IgD-negative memory B cell (primary cell): ENCODE results near the gene IL16. TPM values are rescaled to one million over a fixed set of nuclear protein-coding genes. Genes with fewer than 3 reads are reported as not detected.

Source experiments
- H3K27ac Mint-ChIP-seq, 3 donors: one replicate each; pipeline ENCODE4 v1.8.0; 2020 to 2022; ENCODE audit warnings: mild to moderate bottlenecking in 3 of 3, mixed read lengths in 3 of 3, moderate library complexity in 1 of 3
- H3K27me3 Mint-ChIP-seq: one replicate; pipeline ENCODE4 v1.8.0; 2021; ENCODE audit warnings: mixed read lengths
- H3K36me3 Mint-ChIP-seq: one replicate; pipeline ENCODE4 v1.8.0; 2020; ENCODE audit warnings: mild to moderate bottlenecking, mixed read lengths
- H3K4me1 Mint-ChIP-seq, 3 donors: one replicate each; pipeline ENCODE4 v1.8.0; 2020 to 2022; ENCODE audit warnings: mixed read lengths in 3 of 3, mild to moderate bottlenecking in 1 of 3
- H3K4me3 Mint-ChIP-seq, 4 donors: one replicate each; pipeline ENCODE4 v1.8.0; 2020 to 2022; ENCODE audit warnings: mild to moderate bottlenecking in 4 of 4, mixed read lengths in 4 of 4, moderate library complexity in 3 of 4
- H3K9me3 Mint-ChIP-seq, 3 donors: one replicate each; pipeline ENCODE4 v1.8.0; 2020 to 2021; ENCODE audit warnings: mixed read lengths in 3 of 3, mild to moderate bottlenecking in 1 of 3
- polyA plus RNA-seq: library from polyadenylated mRNA; unstranded; fragments of 300-500 nt; fragmentation: Illumina TruSeq; gene quantifications from one replicate; pipeline ENCODE4 v1.2.3, GENCODE V29; 2021

IL16 gene
- polyA plus RNA-seq, 1 donor from 2014 or later: 301 TPM

GRCh38 chr15:81211376-81211775 lies 14.7 kb downstream of the IL16 start:
- Mint-ChIP-seq H3K4me1 (no peaks in the 10 kb centered on the region), H3K36me3 (peaks cover 5% of the 10 kb centered on the region), H3K9me3 (peaks cover 8 to 27% (median 25%) of the 10 kb centered on the region in 3 donors), H3K27ac (no peak overlapping the region), H3K4me3 (no peak overlapping the region), H3K27me3 (peaks cover 15% of the 10 kb centered on the region)

DNA sequence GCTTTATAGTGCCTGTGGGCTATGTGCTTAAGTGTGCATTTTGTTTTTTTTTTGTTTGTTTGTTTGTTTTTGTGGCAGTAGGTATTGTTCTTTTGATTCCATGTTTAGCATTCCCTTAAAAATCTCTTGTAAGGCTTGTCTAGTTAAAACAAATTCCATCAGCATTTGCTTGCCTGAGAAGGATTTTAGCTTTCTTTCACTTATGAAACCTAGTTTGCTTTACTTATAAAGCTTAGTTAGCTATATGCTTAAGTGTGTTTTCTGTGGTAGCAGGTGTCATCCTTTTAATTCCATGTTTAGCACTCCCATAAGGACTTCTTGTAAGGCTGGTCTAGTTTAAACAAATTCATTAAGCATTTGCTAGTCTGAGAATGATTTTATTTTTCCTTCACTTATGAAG lies 17.3 kb downstream of the IL16 start:
- H3K9me3 Mint-ChIP-seq: peaks cover 3 to 20% (median 17%) of the 10 kb centered on the region in 3 donors
- peaks cover 15% of the 10 kb centered on the region for H3K27me3 Mint-ChIP-seq
- H3K27ac Mint-ChIP-seq: no peak overlapping the region
- peaks cover 5% of the 10 kb centered on the region for H3K36me3 Mint-ChIP-seq
- no peaks in the 10 kb centered on the region for H3K4me1 Mint-ChIP-seq
- no peak overlapping the region for H3K4me3 Mint-ChIP-seq

GRCh38 chr15:81215531-81215930 lies 18.9 kb downstream of the IL16 start:
- Mint-ChIP-seq H3K9me3 (peaks cover 3 to 20% (median 19%) of the 10 kb centered on the region in 3 donors), H3K36me3 (peaks cover 5% of the 10 kb centered on the region), H3K27ac (no peak overlapping the region), H3K27me3 (peaks cover 18% of the 10 kb centered on the region), H3K4me3 (no peak overlapping the region), H3K4me1 (no peaks in the 10 kb centered on the region)

DNA sequence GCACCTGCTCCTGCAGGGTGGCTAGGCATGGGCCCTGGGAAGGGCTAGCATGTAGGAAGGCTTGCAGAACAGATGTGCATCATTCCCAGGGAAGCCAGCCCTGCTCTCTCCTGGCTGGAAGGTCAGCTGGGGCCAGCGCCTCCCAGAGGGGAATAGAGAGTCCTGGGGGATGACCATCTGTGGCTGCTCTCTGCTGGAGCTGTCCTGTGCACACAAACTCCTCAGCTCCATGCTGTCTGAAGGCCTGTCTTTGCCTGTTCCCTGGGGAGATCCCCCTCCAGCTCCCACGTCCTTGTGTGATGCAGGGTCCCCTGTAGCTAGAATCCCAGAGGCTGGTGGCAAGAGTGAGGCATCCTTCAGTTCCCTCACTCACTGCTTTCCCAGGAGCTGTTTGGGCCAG lies 19.3 kb downstream of the IL16 start:
- no peak overlapping the region for H3K4me3 Mint-ChIP-seq

GRCh38 chr15:81216422-81216821 lies 19.7 kb downstream of the IL16 start:
- peak overlapping the region in 1 of 3 donors; percentile 16 for H3K27ac Mint-ChIP-seq
- peaks cover 6% of the 10 kb centered on the region for H3K36me3 Mint-ChIP-seq
- peaks cover 3 to 20% (median 19%) of the 10 kb centered on the region in 3 donors for H3K9me3 Mint-ChIP-seq
- H3K4me3 Mint-ChIP-seq: no peak overlapping the region
- H3K4me1 Mint-ChIP-seq: no peaks in the 10 kb centered on the region
- H3K27me3 Mint-ChIP-seq: peaks cover 21% of the 10 kb centered on the region

More for the DNA sequence above, 19.3 kb downstream of the IL16 start:
- Mint-ChIP-seq H3K36me3 (peaks cover 6% of the 10 kb centered on the region), H3K27ac (no peak overlapping the region), H3K4me1 (no peaks in the 10 kb centered on the region), H3K27me3 (peaks cover 18% of the 10 kb centered on the region), H3K9me3 (peaks cover 3 to 20% (median 19%) of the 10 kb centered on the region in 3 donors)

- no peaks in the 10 kb centered on the region for H3K4me1 Mint-ChIP-seq
- H3K9me3 Mint-ChIP-seq: peaks cover 0 to 2% (median 0%) of the 10 kb centered on the region in 3 donors
- H3K27ac Mint-ChIP-seq: no peak overlapping the region
- H3K27me3 Mint-ChIP-seq: peaks cover 12% of the 10 kb centered on the region
- peaks cover 6% of the 10 kb centered on the region for H3K36me3 Mint-ChIP-seq
- no peak overlapping the region for H3K4me3 Mint-ChIP-seq
Measured at GRCh38 chr15:81221449-81221848, 24.8 kb downstream of the IL16 start.

DNA sequence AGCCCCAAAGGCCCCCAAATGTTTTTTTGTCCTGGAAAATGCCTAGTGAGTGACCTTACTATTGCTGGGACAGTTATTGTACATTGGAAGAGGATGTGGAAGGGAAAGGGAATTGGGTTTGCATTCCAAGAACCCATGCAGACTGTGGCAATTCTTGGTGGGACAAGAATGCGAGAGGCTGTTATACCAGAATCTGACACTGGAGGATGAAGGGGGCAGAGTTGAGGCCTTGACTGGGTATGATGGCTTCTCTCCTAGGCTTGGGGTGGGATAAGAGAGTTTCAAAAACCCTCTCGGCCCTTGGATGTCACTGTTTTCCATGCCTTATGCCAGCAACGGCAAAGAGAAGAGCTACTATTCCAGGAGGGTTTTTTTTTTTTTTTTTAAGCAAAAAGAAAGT lies 25.3 kb downstream of the IL16 start:
- Mint-ChIP-seq H3K27me3 (peaks cover 12% of the 10 kb centered on the region), H3K9me3 (peaks cover 0 to 2% (median 0%) of the 10 kb centered on the region in 3 donors), H3K27ac (no peak overlapping the region), H3K36me3 (peaks cover 6% of the 10 kb centered on the region), H3K4me3 (no peak overlapping the region), H3K4me1 (no peaks in the 10 kb centered on the region)

- no peak overlapping the region for H3K4me3 Mint-ChIP-seq
- H3K4me1 Mint-ChIP-seq: no peaks in the 10 kb centered on the region
- H3K27ac Mint-ChIP-seq: no peak overlapping the region
- H3K27me3 Mint-ChIP-seq: peaks cover 18% of the 10 kb centered on the region
- peaks cover 6% of the 10 kb centered on the region for H3K36me3 Mint-ChIP-seq
- peaks cover 0 to 5% (median 0%) of the 10 kb centered on the region in 3 donors for H3K9me3 Mint-ChIP-seq
Measured at GRCh38 chr15:81223346-81223971, 26.8 kb downstream of the IL16 start.

DNA sequence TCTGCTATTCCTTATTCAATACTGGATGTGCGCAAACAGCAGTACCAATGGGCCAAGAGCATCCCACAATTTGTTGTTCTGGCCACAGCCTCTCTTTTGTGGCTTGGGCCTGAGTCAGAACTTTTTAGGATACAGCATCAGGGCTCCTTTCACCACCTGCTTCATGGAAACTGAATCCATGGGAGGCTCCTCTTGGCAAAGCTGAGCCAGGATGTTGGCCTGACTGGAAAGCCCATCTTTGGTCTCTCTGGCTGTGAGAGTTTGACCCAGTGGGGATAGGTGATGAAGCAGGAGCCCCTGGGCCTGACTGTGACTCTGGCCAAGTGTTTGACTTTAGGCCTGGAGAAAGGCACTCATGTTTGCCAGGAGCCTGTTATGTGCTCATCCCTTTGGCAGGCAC lies 27.6 kb downstream of the IL16 start:
- Mint-ChIP-seq H3K27ac (no peak overlapping the region), H3K4me1 (no peaks in the 10 kb centered on the region), H3K27me3 (peaks cover 18% of the 10 kb centered on the region), H3K36me3 (peaks cover 6% of the 10 kb centered on the region), H3K9me3 (peaks cover 0 to 3% (median 0%) of the 10 kb centered on the region in 3 donors), H3K4me3 (no peak overlapping the region)

GRCh38 chr15:81225161-81225671 lies 28.5 kb downstream of the IL16 start:
- Mint-ChIP-seq H3K36me3 (peaks cover 6% of the 10 kb centered on the region), H3K27ac (no peak overlapping the region), H3K27me3 (peaks cover 14% of the 10 kb centered on the region), H3K4me3 (no peak overlapping the region), H3K4me1 (no peaks in the 10 kb centered on the region), H3K9me3 (peaks cover 0 to 3% (median 0%) of the 10 kb centered on the region in 3 donors)

GRCh38 chr15:81227716-81228115 lies 31.0 kb downstream of the IL16 start:
- no peaks in the 10 kb centered on the region for H3K4me1 Mint-ChIP-seq
- no peak overlapping the region for H3K4me3 Mint-ChIP-seq
- H3K27ac Mint-ChIP-seq: no peak overlapping the region
- peaks cover 6% of the 10 kb centered on the region for H3K27me3 Mint-ChIP-seq
- peaks cover 2% of the 10 kb centered on the region for H3K36me3 Mint-ChIP-seq
- H3K9me3 Mint-ChIP-seq: peaks cover 2 to 4% (median 3%) of the 10 kb centered on the region in 3 donors

- Mint-ChIP-seq H3K27ac (no peak overlapping the region), H3K4me1 (no peaks in the 10 kb centered on the region), H3K4me3 (no peak overlapping the region), H3K9me3 (peaks cover 3 to 5% (median 3%) of the 10 kb centered on the region in 3 donors), H3K36me3 (peaks cover 2% of the 10 kb centered on the region), H3K27me3 (peaks cover 6% of the 10 kb centered on the region)
Measured at GRCh38 chr15:81229586-81229985, 32.9 kb downstream of the IL16 start.

DNA sequence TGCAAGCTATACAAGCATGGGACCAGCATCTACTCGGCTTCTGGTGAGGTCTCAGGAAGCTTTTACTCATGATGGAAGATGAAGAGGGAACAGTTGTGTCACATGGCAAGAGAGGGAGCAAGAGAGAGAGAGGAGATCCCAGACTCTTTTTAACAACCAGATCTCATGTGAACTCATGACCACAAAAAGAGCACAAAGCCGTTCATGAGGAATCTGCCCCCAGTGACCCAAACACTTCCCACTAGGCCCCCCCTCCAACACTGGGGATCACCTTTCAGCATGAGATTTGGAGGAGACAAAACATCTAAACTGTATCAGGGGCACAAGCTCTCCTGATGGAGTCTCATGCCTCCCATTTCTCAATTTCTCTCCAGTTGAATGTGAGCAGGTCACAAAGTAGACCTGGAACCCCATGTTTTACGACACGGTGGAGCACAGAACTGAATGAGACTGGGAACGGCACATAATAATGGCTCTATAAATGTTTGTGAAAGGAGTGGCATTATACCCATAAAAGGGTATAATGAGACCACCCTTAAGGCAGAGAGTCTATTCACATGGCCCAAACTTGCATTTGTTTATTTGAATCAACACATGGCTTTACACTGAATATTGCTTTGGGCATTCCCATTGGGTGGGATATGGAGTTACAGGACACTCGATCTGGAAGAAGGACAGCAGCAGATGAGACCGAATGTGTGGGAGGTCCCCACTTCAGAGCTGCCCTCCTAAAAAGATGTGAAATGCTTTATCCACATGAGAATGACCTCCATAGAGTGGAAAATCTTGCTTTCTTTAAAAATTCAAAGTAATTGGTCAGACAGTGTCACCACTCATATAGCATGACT lies 38.8 kb downstream of the IL16 start:
- H3K36me3 Mint-ChIP-seq: no peaks in the 10 kb centered on the region
- H3K4me3 Mint-ChIP-seq: no peak overlapping the region
- no peak overlapping the region for H3K27ac Mint-ChIP-seq
- H3K4me1 Mint-ChIP-seq: no peaks in the 10 kb centered on the region
- H3K9me3 Mint-ChIP-seq: peaks cover 2 to 8% (median 3%) of the 10 kb centered on the region in 3 donors
- H3K27me3 Mint-ChIP-seq: no peaks in the 10 kb centered on the region

DNA sequence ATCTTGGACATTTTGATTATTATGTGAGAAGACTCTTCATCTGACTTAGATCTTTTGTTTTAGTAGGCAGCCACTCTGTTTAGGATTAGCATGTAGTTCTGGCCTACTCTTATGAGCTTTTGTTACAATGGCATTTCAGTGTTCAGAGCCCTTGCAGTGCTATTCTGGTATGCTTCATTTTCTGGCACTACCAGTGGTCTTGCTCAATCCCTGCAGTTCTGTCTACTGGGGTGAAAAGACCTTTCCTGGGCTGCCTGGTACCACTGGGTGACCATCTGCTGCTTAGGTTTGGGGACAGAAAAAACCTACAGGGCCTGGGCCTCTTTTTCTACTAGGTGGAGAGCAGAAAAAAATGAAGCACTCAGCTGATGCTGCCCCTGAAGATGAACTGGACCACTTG lies 42.5 kb downstream of the IL16 start:
- Mint-ChIP-seq H3K9me3 (peaks cover 0 to 28% (median 18%) of the 10 kb centered on the region in 3 donors), H3K4me3 (no peak overlapping the region), H3K4me1 (no peaks in the 10 kb centered on the region), H3K27ac (no peak overlapping the region), H3K27me3 (no peaks in the 10 kb centered on the region), H3K36me3 (peaks cover 5% of the 10 kb centered on the region)

DNA sequence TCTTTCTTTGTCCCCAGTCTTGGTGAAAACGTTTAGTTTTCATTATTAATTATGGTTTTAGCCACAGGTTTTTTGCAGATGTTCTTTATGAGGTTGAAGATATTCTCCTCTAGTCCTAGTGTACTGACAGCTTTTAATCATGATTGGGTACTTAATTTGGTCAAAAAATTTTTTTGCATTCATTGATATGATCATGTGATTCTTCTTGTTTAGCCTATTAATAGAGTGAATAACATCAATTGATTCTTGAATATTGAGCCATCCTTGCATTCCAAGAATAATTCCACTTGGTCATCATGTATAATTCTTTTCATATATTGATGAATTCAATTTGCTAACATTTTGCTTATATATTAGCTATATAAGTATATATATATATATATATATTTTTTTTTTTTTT lies 46.1 kb downstream of the IL16 start:
- H3K4me1 Mint-ChIP-seq: no peaks in the 10 kb centered on the region
- no peak overlapping the region for H3K4me3 Mint-ChIP-seq
- no peak overlapping the region for H3K27ac Mint-ChIP-seq
- peaks cover 0 to 33% (median 16%) of the 10 kb centered on the region in 3 donors for H3K9me3 Mint-ChIP-seq
- H3K27me3 Mint-ChIP-seq: no peaks in the 10 kb centered on the region
- peaks cover 6% of the 10 kb centered on the region for H3K36me3 Mint-ChIP-seq
